Fibroblast of lung (primary cell): ENCODE results near the gene CAPN3. TPM values are rescaled to one million over a fixed set of nuclear protein-coding genes. Genes with fewer than 3 reads are reported as not detected.

Source experiments
- DNase-seq, 2 donors: peaks; one replicate each; pipeline versions ENCODE4 v3.0.0 to v3.0.0-alpha.2; 2010; ENCODE audit warnings: low read depth in 2 of 2
- H2AFZ ChIP-seq: 2 replicates; pipeline ENCODE4 v1.5.1; 2012; ENCODE audit warnings: low read length, control low read depth, inconsistent platforms
- H3K27ac ChIP-seq: 2 replicates; pipeline ENCODE4 v1.5.1; 2011; ENCODE audit warnings: low read length, control low read depth; ENCODE audit not compliant: insufficient read depth
- H3K27me3 ChIP-seq: 2 replicates; pipeline ENCODE4 v1.5.1; 2011; ENCODE audit warnings: mild to moderate bottlenecking, low read length; ENCODE audit not compliant: control insufficient read depth, insufficient read depth
- H3K36me3 ChIP-seq: 2 replicates; pipeline ENCODE4 v1.5.1; 2011; ENCODE audit warnings: low read length; ENCODE audit not compliant: control insufficient read depth, insufficient read depth
- H3K4me1 ChIP-seq: 2 replicates; pipeline ENCODE4 v1.5.1; 2011; ENCODE audit warnings: low read length; ENCODE audit not compliant: control insufficient read depth, insufficient read depth; ENCODE audit errors: extremely low read depth
- H3K4me2 ChIP-seq: 2 replicates; pipeline ENCODE4 v1.5.1; 2011; ENCODE audit warnings: low read length, control low read depth; ENCODE audit not compliant: insufficient read depth; ENCODE audit errors: extremely low read depth
- H3K4me3 ChIP-seq, 4 experiments: fragments of 200-600 bp in 1 of 4; sonication (generic) in 1 of 4; replicated peaks in 1 of 4; 2 replicates each; pipeline ENCODE4 v1.5.1; 2011 to 2016; ENCODE audit warnings: low read length in 4 of 4, low read depth in 3 of 4, mild to moderate bottlenecking in 3 of 4, control low read depth in 2 of 4, inconsistent platforms in 1 of 4, mixed read lengths in 1 of 4; ENCODE audit not compliant: insufficient read depth in 1 of 4; ENCODE audit errors: control extremely low read depth in 1 of 4
- H3K79me2 ChIP-seq: 2 replicates; pipeline ENCODE4 v1.5.1; 2012; ENCODE audit warnings: mild to moderate bottlenecking, low read length, inconsistent platforms; ENCODE audit not compliant: control insufficient read depth, insufficient read depth
- H3K9ac ChIP-seq: 2 replicates; pipeline ENCODE4 v1.5.1; 2011; ENCODE audit warnings: mild to moderate bottlenecking, low read length, control low read depth; ENCODE audit not compliant: insufficient read depth
- H3K9me3 ChIP-seq: 2 replicates; pipeline ENCODE4 v1.5.1; 2012; ENCODE audit warnings: low read depth, low read length; ENCODE audit not compliant: control insufficient read depth, insufficient read depth
- H4K20me1 ChIP-seq: 2 replicates; pipeline ENCODE4 v1.5.1; 2011; ENCODE audit warnings: low read length; ENCODE audit not compliant: control insufficient read depth, insufficient read depth; ENCODE audit errors: extremely low read depth
- EZH2 ChIP-seq: IDR thresholded peaks from 2 replicates; pipeline ENCODE4 v1.5.1; 2012; ENCODE audit warnings: low read length, control low read depth, mild to moderate bottlenecking; ENCODE audit errors: missing control alignments
- polyA plus RNA-seq, 2 donors: library from polyadenylated mRNA; depleted of rRNA in 1 of 2; stranded (reverse) in 1 of 2; unstranded in 1 of 2; fragments of >200 nt; gene quantifications; 2 replicates each; pipeline ENCODE4 v1.2.1, GENCODE V29; 2011 to 2012; ENCODE audit warnings: missing spikeins in 1 of 2
- total RNA-seq: library from RNA; depleted of rRNA; stranded (reverse); fragments of >200 nt; gene quantifications from 2 replicates; pipeline ENCODE4 v1.2.1, GENCODE V29; 2014
- TF ChIP-seq, protein P1 (sequence below), 2 donors: IDR thresholded peaks in 1 of 2; conservative IDR thresholded peaks in 1 of 2; 1 replicate in 1 of 2; 2 replicates in 1 of 2; pipeline ENCODE4 v1.5.1; 2011 to 2012; ENCODE audit warnings: low read length in 2 of 2, control low read depth in 1 of 2, inconsistent platforms in 1 of 2, low read depth in 1 of 2, mild to moderate bottlenecking in 1 of 2

The CAPN3 gene
- total and polyA plus RNA-seq, 2 donors (not counting 1 experiment from before 2014, with no cell fraction given), result 1.3 to 3.6 TPM

DNA sequence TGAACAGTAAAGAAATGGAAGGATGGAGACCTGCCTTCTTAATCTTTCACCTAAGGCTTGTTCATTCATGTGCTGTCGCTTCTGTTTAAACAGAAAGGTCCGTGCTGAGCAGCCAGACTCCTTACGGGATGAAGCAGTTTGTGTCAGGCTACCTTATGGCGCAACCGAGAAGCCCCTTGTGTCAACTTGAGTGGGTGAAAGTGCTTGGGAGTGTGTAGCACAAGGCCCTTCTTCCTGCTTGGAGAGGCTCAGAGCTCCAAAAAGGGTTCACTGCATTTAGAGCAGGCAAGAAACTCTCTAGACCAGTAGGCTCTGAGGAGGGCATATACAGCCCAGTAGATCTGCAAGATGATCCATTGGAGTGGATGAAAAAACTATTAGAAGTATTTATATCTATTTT lies 16.0 kb downstream of the CAPN3 start:
- Histone ChIP-seq H3K4me2 (no peak overlapping the region), H3K9me3 (no peaks in the 10 kb centered on the region)

DNA sequence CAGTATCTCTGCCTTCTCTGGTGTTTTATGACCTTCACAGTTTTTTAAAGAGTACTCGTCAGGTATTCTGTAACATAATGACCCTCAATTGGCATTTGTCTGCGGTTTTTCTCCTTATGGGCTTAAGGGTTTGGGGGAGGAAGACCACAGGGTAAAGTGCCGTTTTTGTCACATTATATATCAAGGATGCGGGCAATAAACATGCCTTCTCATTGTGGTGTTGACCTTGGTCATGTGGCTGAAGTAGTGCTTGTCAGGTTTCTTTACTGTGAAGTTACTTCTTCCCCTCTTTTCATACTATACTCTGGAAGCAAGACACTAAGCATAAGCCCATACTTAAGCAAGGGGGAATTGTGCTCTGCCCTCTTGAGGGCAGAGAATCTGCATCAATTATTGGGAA lies 16.6 kb downstream of the CAPN3 start:
- no peak for DNase-seq
- no peaks in the 10 kb centered on the region for H3K4me1 ChIP-seq
- no peaks in the 10 kb centered on the region for H3K27me3 ChIP-seq
- no peaks in the 10 kb centered on the region for H4K20me1 ChIP-seq
- H3K4me2 ChIP-seq, result no peak overlapping the region
- no peaks in the 10 kb centered on the region for H3K9me3 ChIP-seq
- no peak overlapping the region for H2AFZ ChIP-seq
- H3K36me3 ChIP-seq, result no peaks in the 10 kb centered on the region
- H3K27ac ChIP-seq, result no peak overlapping the region
- TF ChIP-seq, protein P1, sequence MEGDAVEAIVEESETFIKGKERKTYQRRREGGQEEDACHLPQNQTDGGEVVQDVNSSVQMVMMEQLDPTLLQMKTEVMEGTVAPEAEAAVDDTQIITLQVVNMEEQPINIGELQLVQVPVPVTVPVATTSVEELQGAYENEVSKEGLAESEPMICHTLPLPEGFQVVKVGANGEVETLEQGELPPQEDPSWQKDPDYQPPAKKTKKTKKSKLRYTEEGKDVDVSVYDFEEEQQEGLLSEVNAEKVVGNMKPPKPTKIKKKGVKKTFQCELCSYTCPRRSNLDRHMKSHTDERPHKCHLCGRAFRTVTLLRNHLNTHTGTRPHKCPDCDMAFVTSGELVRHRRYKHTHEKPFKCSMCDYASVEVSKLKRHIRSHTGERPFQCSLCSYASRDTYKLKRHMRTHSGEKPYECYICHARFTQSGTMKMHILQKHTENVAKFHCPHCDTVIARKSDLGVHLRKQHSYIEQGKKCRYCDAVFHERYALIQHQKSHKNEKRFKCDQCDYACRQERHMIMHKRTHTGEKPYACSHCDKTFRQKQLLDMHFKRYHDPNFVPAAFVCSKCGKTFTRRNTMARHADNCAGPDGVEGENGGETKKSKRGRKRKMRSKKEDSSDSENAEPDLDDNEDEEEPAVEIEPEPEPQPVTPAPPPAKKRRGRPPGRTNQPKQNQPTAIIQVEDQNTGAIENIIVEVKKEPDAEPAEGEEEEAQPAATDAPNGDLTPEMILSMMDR (conservative IDR thresholded peaks at IDR 0.05 in 1 of 2, IDR thresholded peaks at IDR 0.05 in 1 of 2; ENCODE audit: low read depth in 1 of 2, low read length in 2 of 2), result no peak
- no peak for TF ChIP-seq EZH2
- no peaks in the 10 kb centered on the region for H3K79me2 ChIP-seq
- H3K9ac ChIP-seq, result no peak overlapping the region
- H3K4me3 ChIP-seq, result no peak overlapping the region

More for the DNA sequence above, 16.0 kb downstream of the CAPN3 start:
- H3K27ac ChIP-seq, result no peak overlapping the region
- H3K79me2 ChIP-seq, result no peaks in the 10 kb centered on the region
- no peak overlapping the region for H3K4me3 ChIP-seq
- DNase-seq, result no peak
- no peak overlapping the region for H2AFZ ChIP-seq
- no peaks in the 10 kb centered on the region for H4K20me1 ChIP-seq
- no peaks in the 10 kb centered on the region for H3K36me3 ChIP-seq
- no peaks in the 10 kb centered on the region for H3K27me3 ChIP-seq
- no peak overlapping the region for H3K9ac ChIP-seq
- no peaks in the 10 kb centered on the region for H3K4me1 ChIP-seq
- TF ChIP-seq EZH2, result no peak
- TF ChIP-seq, protein P1 (conservative IDR thresholded peaks at IDR 0.05 in 1 of 2, IDR thresholded peaks at IDR 0.05 in 1 of 2; ENCODE audit: low read depth in 1 of 2, low read length in 2 of 2), result no peak

DNA sequence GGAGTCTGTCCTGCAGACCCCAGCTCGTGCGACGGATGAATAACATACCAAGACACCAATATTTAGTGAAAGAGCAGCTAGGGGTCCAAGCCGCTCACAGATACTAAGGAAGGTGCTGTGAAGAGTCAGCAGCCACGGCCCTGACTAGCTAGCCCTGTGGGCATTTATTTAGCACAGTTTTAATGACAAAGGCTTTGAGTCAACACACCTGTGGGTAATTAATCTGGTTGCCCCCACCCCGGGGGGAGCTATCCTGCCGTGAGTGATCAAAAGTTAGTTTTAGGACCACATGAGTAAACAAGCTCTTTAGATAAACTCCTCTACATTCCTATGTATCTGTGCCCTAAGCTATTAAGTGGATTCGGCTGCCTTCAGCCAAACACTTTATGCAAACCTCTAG lies 18.7 kb downstream of the CAPN3 start:
- Histone ChIP-seq H3K4me2 (no peak overlapping the region), H3K9ac (no peak overlapping the region), H3K79me2 (no peaks in the 10 kb centered on the region), H3K36me3 (no peaks in the 10 kb centered on the region), H3K4me3 (no peak overlapping the region), H3K27ac (no peak overlapping the region), H3K4me1 (no peaks in the 10 kb centered on the region), H4K20me1 (no peaks in the 10 kb centered on the region), H2AFZ (no peak overlapping the region), H3K9me3 (no peaks in the 10 kb centered on the region), H3K27me3 (no peaks in the 10 kb centered on the region)
- no peak for TF ChIP-seq EZH2
- TF ChIP-seq, protein P1 (conservative IDR thresholded peaks at IDR 0.05 in 1 of 2, IDR thresholded peaks at IDR 0.05 in 1 of 2; ENCODE audit: low read depth in 1 of 2, low read length in 2 of 2), result no peak
- no peak for DNase-seq
